Measurements from ENCODE around the gene RMND5B.
A peak's percentile ranks its signal among the peaks of the same experiment; 100 is the strongest.

RMND5B gene

DNA sequence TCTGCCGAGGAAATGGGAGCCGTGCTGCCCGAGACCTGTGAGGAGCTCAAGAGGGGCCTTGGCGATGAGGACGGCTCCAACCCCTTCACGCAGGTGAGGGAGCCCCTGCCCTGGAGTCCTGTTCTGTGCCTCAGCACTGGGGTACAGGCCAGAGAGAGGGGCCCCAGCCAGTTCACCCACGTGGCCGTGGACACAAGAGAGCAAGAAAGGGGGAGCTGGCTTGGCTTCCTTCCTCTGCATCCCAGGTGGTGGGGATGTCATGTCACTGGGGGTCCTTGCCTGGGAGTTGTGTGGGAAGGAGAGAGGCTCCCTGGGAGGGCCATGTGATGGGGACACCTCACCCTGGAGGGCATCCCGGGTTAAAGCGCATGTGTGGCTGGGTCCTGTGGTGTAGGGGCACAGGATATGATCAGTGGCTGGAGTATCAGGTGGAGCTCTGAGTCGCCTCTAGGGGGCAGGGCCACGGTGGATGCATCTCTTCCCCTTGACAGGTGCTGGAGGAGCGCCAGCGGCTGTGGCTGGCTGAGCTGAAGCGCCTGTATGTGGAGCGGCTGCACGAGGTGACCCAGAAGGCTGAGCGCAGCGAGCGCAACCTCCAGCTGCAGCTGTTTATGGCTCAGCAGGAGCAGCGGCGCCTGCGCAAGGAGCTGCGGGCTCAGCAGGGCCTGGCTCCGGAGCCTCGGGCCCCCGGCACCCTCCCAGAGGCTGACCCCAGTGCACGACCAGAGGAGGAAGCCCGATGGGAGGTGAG lies 10.0 kb upstream of the RMND5B start:
- H3K27me3 ChIP-seq, result no peaks in the 10 kb centered on the region
- H3K4me1 ChIP-seq, result peaks cover 8% of the 10 kb centered on the region
- no peaks in the 10 kb centered on the region for H3K9me3 ChIP-seq
- peak overlapping the region; percentile 70 for H3K4me3 ChIP-seq (ENCODE audit: low read depth, low read length)
- peak; percentile 98 for DNase-seq
- H3K36me3 ChIP-seq, result no peaks in the 10 kb centered on the region
- TF ChIP-seq, protein P1, sequence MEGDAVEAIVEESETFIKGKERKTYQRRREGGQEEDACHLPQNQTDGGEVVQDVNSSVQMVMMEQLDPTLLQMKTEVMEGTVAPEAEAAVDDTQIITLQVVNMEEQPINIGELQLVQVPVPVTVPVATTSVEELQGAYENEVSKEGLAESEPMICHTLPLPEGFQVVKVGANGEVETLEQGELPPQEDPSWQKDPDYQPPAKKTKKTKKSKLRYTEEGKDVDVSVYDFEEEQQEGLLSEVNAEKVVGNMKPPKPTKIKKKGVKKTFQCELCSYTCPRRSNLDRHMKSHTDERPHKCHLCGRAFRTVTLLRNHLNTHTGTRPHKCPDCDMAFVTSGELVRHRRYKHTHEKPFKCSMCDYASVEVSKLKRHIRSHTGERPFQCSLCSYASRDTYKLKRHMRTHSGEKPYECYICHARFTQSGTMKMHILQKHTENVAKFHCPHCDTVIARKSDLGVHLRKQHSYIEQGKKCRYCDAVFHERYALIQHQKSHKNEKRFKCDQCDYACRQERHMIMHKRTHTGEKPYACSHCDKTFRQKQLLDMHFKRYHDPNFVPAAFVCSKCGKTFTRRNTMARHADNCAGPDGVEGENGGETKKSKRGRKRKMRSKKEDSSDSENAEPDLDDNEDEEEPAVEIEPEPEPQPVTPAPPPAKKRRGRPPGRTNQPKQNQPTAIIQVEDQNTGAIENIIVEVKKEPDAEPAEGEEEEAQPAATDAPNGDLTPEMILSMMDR (IDR thresholded peaks at IDR 0.05; ENCODE audit: low read depth, low read length), result peak; percentile 86

DNA sequence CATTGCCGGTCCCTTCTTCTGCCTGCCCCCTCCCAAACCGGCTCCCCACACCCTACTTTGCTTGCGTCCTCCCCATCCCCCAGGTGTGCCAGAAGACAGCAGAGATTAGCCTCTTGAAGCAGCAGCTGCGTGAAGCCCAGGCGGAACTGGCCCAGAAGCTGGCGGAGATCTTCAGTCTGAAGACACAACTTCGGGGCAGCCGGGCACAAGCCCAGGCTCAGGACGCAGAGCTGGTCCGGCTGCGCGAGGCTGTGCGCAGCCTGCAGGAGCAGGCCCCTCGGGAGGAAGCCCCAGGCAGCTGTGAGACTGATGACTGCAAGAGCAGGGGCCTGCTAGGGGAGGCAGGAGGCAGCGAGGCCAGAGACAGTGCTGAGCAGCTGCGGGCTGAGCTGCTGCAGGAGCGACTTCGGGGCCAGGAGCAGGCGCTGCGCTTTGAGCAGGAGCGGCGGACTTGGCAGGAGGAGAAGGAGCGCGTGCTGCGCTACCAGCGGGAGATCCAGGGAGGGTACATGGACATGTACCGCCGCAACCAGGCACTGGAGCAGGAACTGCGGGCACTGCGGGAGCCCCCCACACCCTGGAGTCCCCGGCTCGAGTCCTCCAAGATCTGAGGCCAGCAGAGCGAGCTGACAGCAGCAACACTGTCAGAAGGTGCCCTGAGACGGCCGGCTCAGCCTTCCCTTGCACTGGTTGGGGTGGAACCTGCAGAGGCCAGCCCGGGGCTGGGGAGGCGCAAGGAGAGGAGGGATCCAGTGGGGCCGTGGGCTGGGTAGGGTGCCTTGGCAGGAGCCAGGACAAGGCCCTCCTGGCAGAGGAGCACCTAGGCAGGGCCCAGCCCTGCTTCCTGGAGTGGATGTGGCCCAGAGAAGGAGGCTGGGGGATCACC lies 9.2 kb upstream of the RMND5B start:
- TF ChIP-seq, protein P1 (IDR thresholded peaks at IDR 0.05; ENCODE audit: low read depth, low read length), result no peak
- H3K27me3 ChIP-seq, result no peaks in the 10 kb centered on the region
- H3K36me3 ChIP-seq, result no peaks in the 10 kb centered on the region
- H3K4me3 ChIP-seq (ENCODE audit: low read depth, low read length), result peak overlapping the region; percentile 70
- H3K9me3 ChIP-seq, result no peaks in the 10 kb centered on the region
- DNase-seq, result peak; percentile 90
- peaks cover 8% of the 10 kb centered on the region for H3K4me1 ChIP-seq

DNA sequence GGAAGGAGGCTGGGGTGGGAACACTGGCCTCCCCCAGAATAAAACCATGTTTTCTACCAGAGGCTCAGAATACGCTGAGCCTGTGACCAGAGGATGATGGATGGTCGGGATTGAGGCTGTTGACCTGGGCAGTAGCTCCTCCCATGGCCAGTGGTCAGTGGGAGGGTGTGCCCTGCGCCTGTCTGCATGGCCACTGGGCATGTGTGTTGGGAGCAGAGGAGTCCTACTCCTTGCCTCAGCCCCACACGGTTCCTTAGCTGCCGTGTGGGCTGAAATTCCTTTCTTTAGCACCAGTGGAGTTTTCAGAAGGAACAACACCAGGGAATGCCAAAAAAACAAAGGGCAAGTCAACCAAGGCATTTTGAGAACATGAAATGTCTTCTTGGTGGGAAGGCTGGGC lies 8.5 kb upstream of the RMND5B start:
- Histone ChIP-seq H3K27me3 (no peaks in the 10 kb centered on the region), H3K4me1 (peaks cover 8% of the 10 kb centered on the region), H3K9me3 (no peaks in the 10 kb centered on the region), H3K4me3 (ENCODE audit: low read depth, low read length) (peak overlapping the region; percentile 70), H3K36me3 (no peaks in the 10 kb centered on the region)
- TF ChIP-seq, protein P1 (IDR thresholded peaks at IDR 0.05; ENCODE audit: low read depth, low read length), result no peak
- no peak for DNase-seq

DNA sequence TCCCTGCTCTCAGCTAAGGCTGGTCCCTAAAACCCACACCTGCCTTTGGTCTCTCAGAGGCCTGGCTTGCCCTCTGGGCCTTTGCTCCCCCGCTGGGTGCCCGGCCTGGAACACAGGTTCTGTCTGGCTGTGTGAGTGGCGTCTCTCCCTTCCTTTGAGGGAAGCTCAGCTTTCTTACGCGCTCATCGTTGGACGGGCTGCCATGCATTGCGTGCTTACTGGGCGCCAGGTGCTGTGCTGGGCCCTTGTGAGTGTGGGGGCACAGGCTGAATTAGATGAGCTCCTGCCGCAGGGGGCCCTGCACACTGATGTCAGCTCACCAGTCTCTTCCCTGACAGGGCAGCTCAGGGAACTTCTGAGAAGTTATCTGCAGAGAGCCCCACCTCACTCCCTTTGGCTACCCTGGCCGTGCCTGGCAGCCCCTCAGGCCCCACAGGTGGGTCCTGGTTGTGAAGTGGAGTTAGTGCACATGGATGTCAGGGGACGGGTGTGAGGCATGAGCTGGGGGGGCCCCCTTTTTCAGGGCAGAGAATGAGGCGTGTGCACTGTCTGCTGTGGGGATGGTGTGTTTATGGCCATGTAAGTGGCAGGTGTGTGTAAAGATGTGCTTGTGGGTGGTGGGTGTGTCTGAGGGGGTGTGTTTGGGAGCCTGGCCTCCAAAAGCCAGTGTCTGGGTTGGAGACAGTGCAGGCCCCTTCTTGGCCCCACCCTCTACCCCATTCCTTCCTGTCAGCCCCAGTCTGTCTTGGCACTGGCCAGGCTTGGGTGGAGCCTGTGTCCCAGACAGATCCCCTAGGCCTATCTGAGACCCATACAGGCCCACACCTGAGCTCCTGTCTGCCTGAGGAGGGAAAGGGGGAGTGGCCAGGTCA lies 7.5 kb upstream of the RMND5B start:
- DNase-seq, result no peak
- no peak overlapping the region for H3K4me3 ChIP-seq (ENCODE audit: low read depth, low read length)
- peaks cover 8% of the 10 kb centered on the region for H3K4me1 ChIP-seq
- H3K36me3 ChIP-seq, result no peaks in the 10 kb centered on the region
- TF ChIP-seq, protein P1 (IDR thresholded peaks at IDR 0.05; ENCODE audit: low read depth, low read length), result no peak
- no peaks in the 10 kb centered on the region for H3K27me3 ChIP-seq
- H3K9me3 ChIP-seq, result no peaks in the 10 kb centered on the region

DNA sequence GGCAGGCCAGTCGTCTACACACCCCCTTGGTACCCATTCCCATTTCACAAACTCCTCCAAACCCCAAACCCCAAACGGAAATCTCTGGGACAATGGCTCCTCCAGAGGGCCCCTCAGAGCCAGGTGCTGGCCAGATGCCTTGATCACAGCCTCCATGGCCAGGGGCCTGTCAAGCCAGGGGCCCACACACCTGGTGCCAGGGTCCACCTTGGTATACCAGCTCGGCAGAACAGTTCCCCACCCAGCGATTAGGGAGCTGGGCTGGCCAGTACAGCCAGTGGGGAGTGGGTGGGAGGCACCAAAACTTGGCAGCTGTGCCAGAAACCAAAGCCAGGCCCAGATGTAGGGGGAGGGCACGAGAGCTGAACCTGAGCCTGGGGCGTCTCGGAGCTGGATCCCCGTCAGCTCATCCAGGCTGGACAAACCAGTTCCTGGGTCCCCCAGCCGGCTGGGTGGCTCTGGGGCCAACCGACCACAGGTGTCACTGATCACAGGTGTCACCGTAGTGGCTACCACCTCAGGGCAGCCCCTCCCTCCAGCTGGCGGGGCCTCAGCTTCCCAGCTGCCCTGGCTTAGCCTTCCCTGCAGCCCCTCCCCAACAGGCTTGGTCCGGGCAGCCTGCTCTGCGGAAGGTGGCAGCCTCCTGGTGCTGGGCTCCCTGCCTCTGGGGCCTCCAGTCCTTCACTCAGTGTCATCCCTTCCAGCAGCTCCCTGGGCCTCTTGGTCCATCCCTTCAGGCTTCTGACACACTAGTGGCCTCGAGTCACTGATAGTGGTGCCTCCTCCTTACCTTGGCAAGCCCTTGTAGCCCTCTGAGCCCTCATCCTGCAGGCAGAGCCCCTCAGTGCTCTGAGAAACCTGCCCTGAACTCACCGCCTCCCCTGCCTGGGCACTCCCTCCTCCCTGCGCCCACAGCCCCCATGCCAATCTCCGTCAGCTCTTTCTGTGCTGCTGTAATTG lies 6.6 kb upstream of the RMND5B start:
- no peaks in the 10 kb centered on the region for H3K27me3 ChIP-seq
- no peak for DNase-seq
- peaks cover 8% of the 10 kb centered on the region for H3K4me1 ChIP-seq
- H3K4me3 ChIP-seq (ENCODE audit: low read depth, low read length), result no peak overlapping the region
- no peaks in the 10 kb centered on the region for H3K36me3 ChIP-seq
- H3K9me3 ChIP-seq, result no peaks in the 10 kb centered on the region
- TF ChIP-seq, protein P1 (IDR thresholded peaks at IDR 0.05; ENCODE audit: low read depth, low read length), result no peak

All from BE2C (cell line).